Measurements from ENCODE around the gene SLC43A1.

- no peak for TF ChIP-seq CTCF (IDR thresholded peaks at IDR 0.05)
- no peak for TF ChIP-seq POLR2A (IDR thresholded peaks at IDR 0.05)
Observed at GRCh38 chr11:57502870-57503269, 12.6 kb downstream of the SLC43A1 start.
